Heart left ventricle (tissue), 13 donors: ENCODE data around the gene ASH1L.
"Not testable (repeated sequence)": the region's sequence is repeated elsewhere in the genome, so short reads cannot be mapped to it uniquely, and the experiment has no call there.

Experiments used
- CTCF ChIP-seq, 12 donors: fragments of 200-600 bp; sonication (generic) in 4 of 12; IDR thresholded peaks; one replicate each; pipeline versions ENCODE4 v1.5.0 to v1.8.0; 2018 to 2022; ENCODE audit warnings: antibody characterized with exemption in 12 of 12, mild to moderate bottlenecking in 5 of 12
- POLR2A ChIP-seq, 2 donors: fragments of 450-650 bp; IDR thresholded peaks; one replicate each; pipeline ENCODE4 v1.6.1; 2017; ENCODE audit warnings: antibody characterized with exemption in 2 of 2, mild to moderate bottlenecking in 2 of 2, moderate library complexity in 2 of 2
- donor health status: ischemic (EF 13 %, LVEDD 7.1; RV severe dilation, severe dysfunction).
- donor health status: DM: no; HTN: yes; CAD: no.
- donor health status: DM: no; HTN: no; CAD: no.
- donor health status: ischemic (EF 25% LVEDD 6.9; RV normal size, moderate dysfunction).
- donor health status: ischemic (EF 25% LVEDD 5.7; RV mildly dilated, moderate dysfunction).
- donor health status: ischemic (EF 35%, LVEDD 5.7; RV mildly dilated, moderate dysfunction).
- donor health status: nonischemic (EF 11% LVEDD 7.7; RV severe dilation, severe dysfunction).
- donor health status: DM: yes; HTN: yes; CAD: no.
- donor health status: PGD.
- donor health status: ischemic (EF 29% LVEDD 5.4; RV normal size, mild dysfunction).
- donor health status: nonischemic (EF 23%, LVEDD 6.1; RV moderate dilation, normal function).

GRCh38 chr1:155442431-155442830 lies 120.2 kb downstream of the ASH1L start:
- not testable (repeated sequence) for TF ChIP-seq CTCF, POLR2A (IDR thresholded peaks at IDR 0.05)
